Adipose tissue (tissue), 3 donors: ENCODE results near the gene EPHB3. TPM values are rescaled to one million over a fixed set of nuclear protein-coding genes. Genes with fewer than 3 reads are reported as not detected.
"Not testable (repeated sequence)": the region's sequence is repeated elsewhere in the genome, so short reads cannot be mapped to it uniquely, and the experiment has no call there.

Source experiments
- H3K27ac ChIP-seq: one replicate; pipeline ENCODE4 v1.5.1; 2013; ENCODE audit warnings: low read depth, low read length
- WGBS, 3 donors: extraction: QIAGEN DNeasy Blood & Tissue Kit; methylation state at CpG; one replicate each; pipeline ENCODE4 v1.1.7; 2013; 5-methylcytosine and 5-hydroxymethylcytosine counted together
- polyA plus RNA-seq, 3 donors: library from polyadenylated mRNA; stranded (reverse); fragments of 200-250 nt; gene quantifications; one replicate each; pipeline ENCODE4 v1.2.3, GENCODE V29; 2013
- donor health status: healthy with polysubstance abuse.
- donor health status: Bipolar disorder and iron deficiency.
- donor health status: healthy.

The EPHB3 gene
- polyA plus RNA-seq, 3 donors: 0.67 to 2.2 (median 1.7) TPM

- H3K27ac ChIP-seq: no peak overlapping the region
Observed at GRCh38 chr3:184604039-184604601, 42.5 kb downstream of the EPHB3 start.

GRCh38 chr3:184604615-184605290 lies 43.2 kb downstream of the EPHB3 start:
- no peak overlapping the region for H3K27ac ChIP-seq
- 44 to 52% (median 47%) methylated on average over 20 of the region's 20 CpGs for WGBS, 3 donors

More at GRCh38 chr3:184604039-184604601, 42.5 kb downstream of the EPHB3 start:
- 1% methylated on average over 49 to 56 of the region's 56 CpGs for WGBS, 3 donors

GRCh38 chr3:184608209-184608608 lies 46.6 kb downstream of the EPHB3 start:
- no peak overlapping the region for H3K27ac ChIP-seq

- WGBS, 3 donors: 73 to 88% (median 88%) methylated on average over 9 of the region's 9 CpGs
- H3K27ac ChIP-seq: no peak overlapping the region
Observed at GRCh38 chr3:184609476-184610244, 48.1 kb downstream of the EPHB3 start.

- H3K27ac ChIP-seq: no peak overlapping the region
- 76 to 89% (median 79%) methylated on average over 6 of the region's 6 CpGs for WGBS, 3 donors
Observed at GRCh38 chr3:184610245-184610871, 48.8 kb downstream of the EPHB3 start.

- H3K27ac ChIP-seq: no peak overlapping the region
- WGBS, 3 donors: 75 to 86% (median 82%) methylated on average over 8 of the region's 8 CpGs
Observed at GRCh38 chr3:184611607-184612281, 50.2 kb downstream of the EPHB3 start.

GRCh38 chr3:184615396-184615795 lies 53.8 kb downstream of the EPHB3 start:
- 95 to 100% (median 97%) methylated on average over 1 of the region's 1 CpG for WGBS, 3 donors
- no peak overlapping the region for H3K27ac ChIP-seq

- 74 to 84% (median 83%) methylated on average over 5 of the region's 5 CpGs for WGBS, 3 donors
- no peak overlapping the region for H3K27ac ChIP-seq
Observed at GRCh38 chr3:184616436-184616835, 54.9 kb downstream of the EPHB3 start.

- 65 to 92% (median 70%) methylated on average over 4 of the region's 4 CpGs for WGBS, 3 donors
Observed at GRCh38 chr3:184617306-184617705, 55.7 kb downstream of the EPHB3 start.

GRCh38 chr3:184618811-184619210 lies 57.2 kb downstream of the EPHB3 start:
- WGBS, 3 donors: 47 to 56% (median 55%) methylated on average over 7 of the region's 7 CpGs
- no peak overlapping the region for H3K27ac ChIP-seq

More at GRCh38 chr3:184617306-184617705, 55.7 kb downstream of the EPHB3 start:
- H3K27ac ChIP-seq: not testable (repeated sequence)

- no peak overlapping the region for H3K27ac ChIP-seq
- 15 to 54% (median 18%) methylated on average over 3 of the region's 3 CpGs for WGBS, 3 donors
Observed at GRCh38 chr3:184619369-184619768, 57.8 kb downstream of the EPHB3 start.

GRCh38 chr3:184619787-184620430 lies 58.3 kb downstream of the EPHB3 start:
- 67 to 79% (median 76%) methylated on average over 6 of the region's 6 CpGs for WGBS, 3 donors
- no peak overlapping the region for H3K27ac ChIP-seq

- no peak overlapping the region for H3K27ac ChIP-seq
- WGBS, 3 donors: 66 to 74% (median 69%) methylated on average over 7 of the region's 7 CpGs
Observed at GRCh38 chr3:184620475-184621119, 59.0 kb downstream of the EPHB3 start.

GRCh38 chr3:184622156-184622555 lies 60.6 kb downstream of the EPHB3 start:
- not testable (repeated sequence) for H3K27ac ChIP-seq
- 92 to 94% (median 93%) methylated on average over 13 of the region's 13 CpGs for WGBS, 3 donors

- 79 to 80% (median 80%) methylated on average over 6 of the region's 6 CpGs for WGBS, 3 donors
- no peak overlapping the region for H3K27ac ChIP-seq
Observed at GRCh38 chr3:184626923-184627322, 65.3 kb downstream of the EPHB3 start.

GRCh38 chr3:184629555-184630160 lies 68.1 kb downstream of the EPHB3 start:
- no peak overlapping the region for H3K27ac ChIP-seq
- 84 to 89% (median 86%) methylated on average over 23 of the region's 23 CpGs for WGBS, 3 donors

GRCh38 chr3:184630861-184631471 lies 69.4 kb downstream of the EPHB3 start:
- no peak overlapping the region for H3K27ac ChIP-seq
- WGBS, 3 donors: 86 to 93% (median 91%) methylated on average over 15 of the region's 15 CpGs
